Measurements from ENCODE around the gene DMXL1.
A peak's percentile ranks its signal among the peaks of the same experiment; 100 is the strongest.
"Not testable (repeated sequence)": the region's sequence is repeated elsewhere in the genome, so short reads cannot be mapped to it uniquely, and the experiment has no call there.

The DMXL1 gene

GRCh38 chr5:119200795-119201194, 129.9 kb downstream of the DMXL1 start:
- DNase-seq (ENCODE audit: low spot score): no peak

- no peak for DNase-seq (ENCODE audit: low spot score)
Observed at GRCh38 chr5:119207105-119207504, 136.2 kb downstream of the DMXL1 start.

GRCh38 chr5:119212026-119212425, 141.1 kb downstream of the DMXL1 start:
- DNase-seq (ENCODE audit: low spot score): no peak

- no peak for DNase-seq (ENCODE audit: low spot score)
Observed at GRCh38 chr5:119212676-119213075, 141.8 kb downstream of the DMXL1 start.

- DNase-seq (ENCODE audit: low spot score): no peak
Observed at GRCh38 chr5:119217183-119217582, 146.3 kb downstream of the DMXL1 start.

GRCh38 chr5:119218830-119219782, 148.2 kb downstream of the DMXL1 start:
- DNase-seq (ENCODE audit: low spot score): no peak

- peak; percentile 14 for DNase-seq (ENCODE audit: low spot score)
Observed at GRCh38 chr5:119220576-119221197, 149.8 kb downstream of the DMXL1 start.

- no peak for DNase-seq (ENCODE audit: low spot score)
Observed at GRCh38 chr5:119221330-119221729, 150.4 kb downstream of the DMXL1 start.

- no peak for DNase-seq (ENCODE audit: low spot score)
Observed at GRCh38 chr5:119229950-119230349, 159.1 kb downstream of the DMXL1 start.

GRCh38 chr5:119238265-119239118, 167.6 kb downstream of the DMXL1 start:
- DNase-seq (ENCODE audit: low spot score): no peak

- no peak for DNase-seq (ENCODE audit: low spot score)
Observed at GRCh38 chr5:119239119-119239417, 168.2 kb downstream of the DMXL1 start.

GRCh38 chr5:119239826-119240225, 168.9 kb downstream of the DMXL1 start:
- not testable (repeated sequence) for DNase-seq (ENCODE audit: low spot score)

- no peak for DNase-seq (ENCODE audit: low spot score)
Observed at GRCh38 chr5:119243888-119244287, 173.0 kb downstream of the DMXL1 start.

GRCh38 chr5:119250946-119251901, 180.3 kb downstream of the DMXL1 start:
- DNase-seq (ENCODE audit: low spot score): no peak

- peak; percentile 59 for DNase-seq (ENCODE audit: low spot score)
Observed at GRCh38 chr5:119255571-119256356, 184.9 kb downstream of the DMXL1 start.

- no peak for DNase-seq (ENCODE audit: low spot score)
Observed at GRCh38 chr5:119257613-119258012, 186.7 kb downstream of the DMXL1 start.

GRCh38 chr5:119263639-119264038, 192.8 kb downstream of the DMXL1 start:
- no peak for DNase-seq (ENCODE audit: low spot score)

GRCh38 chr5:119264186-119264585, 193.3 kb downstream of the DMXL1 start:
- DNase-seq (ENCODE audit: low spot score): no peak

- DNase-seq (ENCODE audit: low spot score): peak; percentile 94
Observed at GRCh38 chr5:119267958-119268386, 197.1 kb downstream of the DMXL1 start.

GRCh38 chr5:119268387-119269060, 197.6 kb downstream of the DMXL1 start:
- peak; percentile 91 for DNase-seq (ENCODE audit: low spot score)

Data from NAMALWA (cell line).